Stimulated activated CD8-positive, alpha-beta memory T cell treated with anti-CD3 and anti-CD28 coated beads, Interleukin-15, amount 100 ng/mL, for 1 hour (primary cell): ENCODE data around the gene SSH2.

ENCODE experiments used
- DNase-seq: peaks from one replicate; pipeline ENCODE4 v3.0.0-alpha.2; 2020; ENCODE audit warnings: low read depth

Gene SSH2

DNA sequence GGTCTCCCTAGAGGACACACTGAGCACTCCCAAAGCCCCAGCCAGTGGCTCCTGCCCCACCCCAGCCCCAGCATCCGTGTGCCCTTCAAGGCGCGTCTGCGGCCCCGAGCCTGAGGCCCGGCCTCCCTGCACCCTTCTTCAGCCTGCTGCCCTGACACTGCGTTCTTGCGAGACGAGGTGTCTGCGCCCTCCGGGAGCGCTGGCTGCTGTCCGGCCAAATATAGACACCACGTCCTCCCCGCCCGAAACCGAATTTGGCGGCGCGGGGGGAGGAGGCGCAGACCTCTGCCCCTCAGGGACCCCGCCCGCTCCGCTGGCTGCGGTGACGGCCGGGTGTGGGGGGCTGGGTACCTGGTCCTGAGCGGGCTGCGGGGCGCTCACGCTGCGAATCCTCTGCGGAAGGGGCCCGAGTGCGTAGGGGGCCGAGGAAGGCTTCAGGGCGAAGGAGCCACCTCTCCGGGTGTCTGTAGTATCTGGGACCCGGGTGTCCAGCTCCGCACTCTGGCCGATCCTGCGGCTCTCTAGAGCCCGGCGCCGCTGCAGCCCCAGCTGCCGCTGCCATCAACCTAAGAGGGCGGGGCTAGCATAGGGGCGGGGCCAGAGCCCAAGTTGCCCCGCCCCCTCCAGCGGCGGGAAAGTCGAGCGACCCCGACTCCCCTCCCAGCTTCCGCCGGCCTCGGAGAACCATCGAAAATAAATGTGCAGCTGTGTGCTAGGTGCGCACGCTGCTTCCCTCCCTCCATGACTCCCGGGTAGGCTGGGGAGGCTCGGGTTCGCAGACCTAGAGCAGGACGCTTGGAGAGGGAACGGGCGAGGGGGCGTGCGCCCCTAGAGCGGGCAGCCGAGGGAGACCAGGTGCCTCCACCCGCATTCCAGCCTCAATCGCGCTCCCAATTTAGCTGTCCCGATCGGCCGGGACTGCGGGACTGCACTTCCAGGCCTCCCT, 307.4 kb downstream of the SSH2 start, which contains the start of gene CORO6:
CORO6 (minus strand) TSS at position 576 of the 946 bp plus-strand sequence. CDS start 1,491 bp downstream, outside the sequence.
- DNase-seq, result no peak

DNA sequence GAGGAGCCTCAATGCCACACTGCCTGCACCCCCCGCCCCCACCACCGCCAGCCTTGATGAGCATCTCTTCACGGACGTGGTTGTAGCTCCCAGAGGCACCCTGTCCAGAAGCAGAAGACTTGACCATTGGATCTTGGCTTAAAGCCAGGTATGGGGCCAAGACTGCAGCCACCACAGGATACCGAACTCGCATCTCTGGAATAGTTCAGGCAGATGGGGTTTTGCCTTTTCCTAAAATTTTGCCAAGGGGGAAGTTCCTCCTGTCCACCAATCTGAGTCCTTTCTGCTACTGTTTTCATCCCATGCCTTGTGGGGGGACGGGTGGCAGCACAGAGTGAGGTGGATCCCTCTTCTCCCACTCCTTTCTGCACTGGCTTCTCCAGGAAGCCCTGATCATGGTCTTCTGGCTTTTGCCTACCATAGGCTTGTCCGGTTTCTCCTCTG, 308.3 kb downstream of the SSH2 start:
- no peak for DNase-seq

GRCh38 chr17:29620779-29621500, 309.1 kb downstream of the SSH2 start:
- DNase-seq, result no peak

DNA sequence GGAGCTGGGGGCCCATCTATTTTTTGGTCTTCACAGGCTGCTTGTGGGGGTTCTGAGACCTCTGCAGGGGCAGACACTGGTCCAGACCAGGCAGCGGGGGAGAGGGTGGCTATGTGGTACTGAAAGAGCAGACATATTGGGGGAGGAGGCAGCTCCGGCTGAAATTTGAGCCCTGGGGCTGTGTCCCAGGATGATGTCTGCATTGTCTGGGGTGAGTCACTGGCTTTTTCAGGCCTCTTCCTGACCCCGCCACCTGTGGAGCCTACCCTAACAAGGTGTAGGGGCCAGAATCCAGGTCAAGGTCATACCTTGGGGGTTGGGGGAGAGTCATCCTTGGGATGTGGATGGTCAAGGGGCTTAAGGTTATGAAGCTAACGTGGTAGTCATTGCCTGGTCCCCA, 309.8 kb downstream of the SSH2 start:
- DNase-seq, result no peak

DNA sequence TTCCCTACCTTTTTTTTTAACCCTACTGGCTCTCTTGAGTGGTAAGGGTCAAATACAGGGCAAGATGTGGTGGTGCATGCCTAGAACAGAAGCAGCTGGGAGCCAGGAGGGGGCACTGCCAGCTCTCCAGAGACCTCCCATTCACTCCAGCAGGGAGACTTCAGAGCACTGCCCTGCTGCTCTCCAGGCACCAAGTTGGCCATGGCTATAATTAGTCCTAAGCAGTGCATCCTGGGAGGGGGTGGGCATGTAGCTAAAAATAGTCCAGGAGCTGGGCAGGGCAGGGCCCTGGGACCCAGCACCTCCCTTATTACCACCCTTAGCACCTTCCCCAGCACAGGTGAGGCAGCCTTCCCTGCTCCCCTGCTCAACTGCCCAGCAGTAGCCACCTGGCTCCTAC, 310.8 kb downstream of the SSH2 start:
- no peak for DNase-seq

DNA sequence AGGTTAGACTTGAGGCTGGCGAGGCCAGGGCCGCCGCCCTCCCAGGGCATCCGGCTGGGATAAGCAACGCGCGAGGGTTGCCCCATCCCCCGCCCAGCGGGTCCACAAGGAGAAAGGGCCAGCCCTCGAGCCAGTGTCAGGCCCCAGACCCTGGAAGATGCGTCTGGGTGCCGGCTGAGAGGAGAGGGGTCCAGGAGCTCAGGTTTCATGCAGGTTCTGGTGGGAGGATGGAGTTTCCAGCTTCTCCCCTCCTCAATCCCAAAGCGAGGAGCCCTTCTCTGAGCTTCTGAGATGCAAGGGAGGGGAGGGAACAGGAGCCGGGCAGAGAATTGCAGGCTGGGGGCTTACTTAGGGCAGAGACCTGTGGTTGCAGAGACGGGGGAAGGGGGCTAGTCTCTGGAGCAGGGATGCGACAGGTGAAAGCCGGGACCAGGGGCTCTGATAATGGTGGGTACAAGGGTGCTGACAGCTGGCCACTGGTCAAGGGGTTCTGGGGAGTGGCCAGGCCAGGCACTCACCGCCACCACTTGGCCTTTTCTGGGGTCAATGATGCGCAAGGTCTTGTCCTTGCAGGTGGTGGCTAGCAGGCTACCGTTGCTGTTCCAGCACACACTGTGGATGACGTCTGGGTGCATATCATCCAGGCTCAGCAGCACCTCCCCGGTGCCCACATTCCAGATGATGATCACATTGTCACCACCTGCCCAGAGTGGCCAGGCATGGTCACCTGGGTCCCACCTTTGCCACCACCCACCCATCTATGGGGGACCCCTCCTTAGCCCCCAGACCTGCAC, 311.6 kb downstream of the SSH2 start:
- no peak for DNase-seq

DNA sequence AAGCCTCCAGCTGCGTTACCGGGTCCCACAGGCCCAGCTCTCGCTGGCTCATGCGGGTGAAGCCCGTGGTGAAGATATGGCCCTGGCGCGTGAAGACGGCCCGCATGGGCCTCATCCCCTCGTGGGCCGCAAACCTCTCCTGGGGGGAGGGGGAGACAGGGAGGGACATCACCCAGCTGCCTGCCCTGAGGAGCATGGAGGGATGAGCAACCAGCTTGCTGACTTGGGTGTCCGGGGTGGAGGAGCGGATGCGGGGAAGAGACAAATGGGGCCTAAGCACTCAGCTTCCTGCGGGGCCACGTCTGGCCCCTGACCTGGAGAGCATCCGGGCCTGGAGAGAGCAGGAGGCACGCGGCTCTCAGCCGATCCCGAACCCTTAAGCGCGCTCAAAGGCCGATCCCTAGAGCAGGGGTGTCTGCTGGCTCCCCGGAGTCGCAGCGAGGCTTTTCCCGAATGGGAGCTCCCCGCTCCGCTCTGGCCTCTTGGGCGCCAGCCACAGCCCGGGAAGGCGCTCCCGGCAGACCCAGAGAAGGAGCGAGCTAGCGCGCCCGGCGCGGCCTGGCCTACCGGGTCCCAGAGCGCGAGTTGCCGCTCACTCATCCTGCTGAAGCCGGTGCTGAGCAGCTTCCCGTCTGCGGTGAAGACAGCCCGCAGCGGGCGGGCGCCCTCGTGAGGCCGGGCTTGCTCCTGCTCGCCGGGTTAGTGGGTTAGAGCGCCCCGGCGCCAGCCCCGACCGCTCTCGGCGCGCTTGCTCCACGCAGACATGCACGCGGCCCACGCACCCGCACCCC, 312.4 kb downstream of the SSH2 start:
- DNase-seq, result peak; percentile 76

GRCh38 chr17:29617125-29617480, 312.9 kb downstream of the SSH2 start:
- DNase-seq, result peak; percentile 75

DNA sequence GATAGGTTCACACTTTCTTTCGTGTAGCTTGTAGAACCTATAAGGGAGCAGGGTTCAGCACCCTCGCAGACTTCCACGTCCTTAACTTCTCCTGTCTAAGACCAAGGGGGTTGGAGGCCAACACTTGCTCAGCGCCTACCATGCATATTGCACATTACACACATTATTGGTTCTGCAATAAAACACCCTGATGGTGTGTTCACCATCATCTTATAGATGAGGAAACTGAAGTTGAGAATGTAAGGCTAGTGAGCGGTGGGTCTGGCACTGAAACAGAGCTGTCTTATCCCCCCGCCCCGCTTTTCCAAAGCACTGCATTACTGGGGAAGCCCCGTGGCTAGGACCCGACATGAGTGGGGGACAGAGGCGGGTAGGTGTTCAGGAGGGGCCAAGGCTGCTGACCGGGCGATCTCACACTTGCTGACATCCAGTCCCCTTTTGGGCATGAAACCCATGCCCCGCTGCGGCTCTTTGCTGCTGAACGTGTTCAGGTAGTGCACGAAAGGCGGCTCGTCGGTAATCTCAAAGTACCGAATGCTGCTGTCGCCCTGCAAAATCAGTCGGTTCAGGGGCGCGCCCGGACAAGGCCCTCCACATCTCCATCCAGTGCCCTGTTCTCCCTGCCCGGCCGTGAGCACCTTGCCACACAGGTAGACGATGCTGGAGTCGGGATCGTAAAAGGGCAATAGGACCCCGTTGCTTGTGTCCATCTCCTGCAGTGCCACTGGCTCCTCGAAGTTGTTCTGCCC, 313.6 kb downstream of the SSH2 start:
- no peak for DNase-seq

GRCh38 chr17:29615492-29616299, 314.3 kb downstream of the SSH2 start:
- DNase-seq, result peak; percentile 71

DNA sequence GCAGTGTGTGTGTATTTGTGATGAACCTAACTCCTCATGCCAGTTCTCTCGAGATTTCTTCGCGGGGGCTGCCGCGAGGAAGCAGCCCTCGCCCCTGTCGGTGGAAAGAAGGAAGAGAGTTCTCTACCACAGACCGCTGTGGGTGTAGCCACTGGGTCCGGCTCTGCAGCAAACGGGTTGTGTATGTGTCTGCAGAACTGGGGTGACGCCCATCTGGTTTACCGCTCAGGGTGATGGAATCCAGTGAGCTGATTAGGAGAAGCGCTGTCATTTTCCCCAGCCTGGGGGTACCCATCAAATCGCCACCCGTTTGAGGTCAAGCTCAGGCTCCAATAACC, 315.0 kb downstream of the SSH2 start:
- no peak for DNase-seq

DNA sequence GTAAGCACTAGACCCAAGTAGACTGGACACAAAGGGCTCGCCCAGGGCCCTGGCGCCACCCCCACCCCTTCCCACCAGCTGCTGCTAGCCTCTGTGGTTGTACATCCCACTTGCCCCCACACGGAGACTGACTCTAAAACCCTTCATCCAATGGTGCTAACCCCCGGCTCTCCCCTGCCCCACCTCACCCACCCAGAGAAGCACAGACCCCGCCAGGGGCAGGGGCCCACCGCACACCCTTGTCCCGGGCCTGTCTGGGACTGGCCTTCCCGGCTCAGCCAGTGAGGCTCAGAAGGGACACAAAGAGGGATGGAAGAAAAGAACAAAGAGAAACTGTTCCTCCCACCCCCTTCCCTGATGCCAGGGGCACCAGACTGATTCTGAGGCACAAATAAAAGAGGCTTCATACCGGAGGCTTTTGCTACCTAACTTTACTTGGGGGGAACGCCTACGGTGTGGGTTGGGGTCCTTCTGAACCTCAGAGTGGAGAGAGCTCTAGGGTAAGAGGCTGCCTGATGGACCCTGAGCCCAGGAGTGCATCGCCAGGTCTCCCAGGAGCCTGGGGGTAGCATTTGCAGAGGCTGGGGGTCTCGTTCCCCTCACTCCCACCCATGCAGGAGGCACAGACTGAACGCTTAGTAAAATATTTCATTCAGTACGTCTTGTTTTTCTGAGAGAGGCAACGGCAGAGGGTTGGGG, 315.5 kb downstream of the SSH2 start:
- DNase-seq, result no peak

DNA sequence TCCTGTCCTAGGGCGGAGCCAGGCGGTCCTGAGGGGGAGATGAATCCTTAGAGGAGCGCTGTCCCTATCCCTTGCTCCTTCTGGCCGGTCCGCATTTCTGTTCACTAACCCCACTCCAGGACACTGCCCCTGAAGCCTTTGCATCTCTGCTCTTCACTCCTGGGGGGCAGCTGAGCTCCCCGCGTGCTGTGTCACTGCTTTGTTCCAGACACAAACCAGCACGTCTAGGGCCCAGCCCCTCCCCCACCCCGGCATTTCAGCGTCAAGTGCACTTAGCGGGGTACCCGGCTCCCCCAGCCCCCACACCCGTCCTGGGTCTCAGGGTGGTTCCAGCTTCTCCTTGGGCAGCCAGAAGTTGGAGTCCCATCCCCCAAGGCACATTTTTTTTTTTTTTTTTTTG, 316.2 kb downstream of the SSH2 start:
- no peak for DNase-seq

- DNase-seq, result peak; percentile 81
Observed at GRCh38 chr17:29613352-29613837, 316.6 kb downstream of the SSH2 start.

DNA sequence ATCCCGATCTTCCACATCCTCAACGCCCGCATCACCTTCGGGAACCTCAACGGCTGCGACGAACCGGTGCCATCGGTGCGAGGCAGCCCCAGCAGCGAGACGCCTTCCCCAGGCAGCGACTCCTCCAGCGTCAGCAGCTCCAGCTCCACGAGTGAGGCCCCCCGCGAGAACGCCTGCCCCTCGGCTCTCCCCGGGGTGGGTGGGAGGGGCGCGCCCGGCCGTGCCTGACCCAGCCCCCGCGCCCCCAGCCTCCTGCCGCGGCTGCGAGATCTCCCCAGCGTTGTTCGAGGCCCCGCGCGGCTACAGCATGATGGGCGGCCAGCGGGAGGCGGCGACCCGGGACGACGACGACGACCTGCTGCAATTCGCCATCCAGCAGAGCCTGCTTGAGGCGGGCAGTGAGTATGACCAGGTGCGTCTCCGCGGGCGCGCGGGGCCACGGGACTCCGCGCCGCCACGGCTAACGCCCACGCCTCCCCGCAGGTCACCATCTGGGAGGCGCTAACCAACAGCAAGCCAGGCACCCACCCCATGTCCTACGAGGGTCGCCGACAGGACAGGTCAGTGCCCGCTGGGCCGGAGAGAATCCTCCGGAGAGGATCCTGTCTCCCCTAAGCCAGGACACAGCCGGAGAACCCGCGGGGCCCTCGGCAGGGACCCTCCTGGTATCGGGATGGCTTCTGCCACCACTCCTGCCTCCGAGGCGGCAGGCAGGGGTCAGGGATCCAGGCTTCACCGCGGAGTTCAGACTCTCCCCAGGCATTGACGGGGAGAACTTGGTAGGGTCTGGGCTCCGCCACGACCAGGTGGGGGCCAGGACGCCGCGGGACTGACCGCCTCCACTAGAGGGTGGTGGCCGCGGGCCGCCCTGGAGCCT, 317.4 kb downstream of the SSH2 start:
- no peak for DNase-seq

DNA sequence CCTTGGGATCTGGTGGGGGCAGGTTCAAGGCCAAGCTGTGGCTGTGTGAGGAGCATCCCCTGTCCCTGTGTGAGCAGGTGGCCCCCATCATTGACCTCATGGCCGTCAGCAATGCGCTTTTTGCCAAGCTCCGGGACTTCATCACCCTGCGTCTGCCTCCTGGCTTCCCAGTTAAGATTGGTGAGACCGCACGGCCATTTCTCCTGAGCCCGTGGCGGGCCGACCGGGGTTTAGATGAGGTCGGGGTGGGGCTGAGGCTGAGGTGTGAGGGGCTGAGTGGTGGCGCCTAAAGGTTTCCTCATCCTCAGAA, 318.0 kb downstream of the SSH2 start:
- no peak for DNase-seq

DNA sequence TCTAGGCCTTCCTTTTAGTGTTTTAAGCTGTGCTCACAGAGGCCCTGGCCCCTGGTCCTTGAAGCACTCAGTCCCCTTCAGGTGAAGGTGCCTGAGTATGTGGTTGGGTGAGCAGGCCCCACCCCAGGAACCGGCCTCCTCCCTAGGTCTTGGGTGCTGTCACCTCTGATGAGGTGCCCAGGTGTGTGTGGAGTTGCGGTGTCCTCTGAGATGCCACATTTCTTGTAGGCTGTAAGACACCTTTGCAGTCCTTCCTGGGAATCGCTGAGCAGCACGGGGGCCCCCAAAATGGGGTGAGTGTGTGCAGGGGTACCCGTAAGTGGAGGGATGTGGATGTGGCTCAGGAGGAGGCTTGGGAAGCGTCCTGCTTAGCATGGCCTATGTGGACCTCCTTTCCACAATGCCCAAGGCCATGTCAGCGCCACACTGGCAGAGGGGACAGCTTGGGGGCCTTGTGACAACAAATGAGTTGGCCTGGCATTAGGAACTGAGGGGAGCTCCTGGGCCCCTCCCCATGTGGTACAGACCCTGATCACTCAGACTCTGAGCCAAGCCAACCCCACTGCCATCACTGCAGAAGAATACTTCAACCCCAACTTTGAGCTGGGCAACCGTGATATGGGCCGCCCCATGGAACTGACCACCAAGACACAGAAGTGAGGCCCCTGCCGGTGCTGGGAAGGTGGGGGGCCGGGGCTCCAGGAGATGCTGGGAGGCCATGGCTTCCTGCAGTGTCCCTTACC, 318.5 kb downstream of the SSH2 start:
- DNase-seq, result no peak

DNA sequence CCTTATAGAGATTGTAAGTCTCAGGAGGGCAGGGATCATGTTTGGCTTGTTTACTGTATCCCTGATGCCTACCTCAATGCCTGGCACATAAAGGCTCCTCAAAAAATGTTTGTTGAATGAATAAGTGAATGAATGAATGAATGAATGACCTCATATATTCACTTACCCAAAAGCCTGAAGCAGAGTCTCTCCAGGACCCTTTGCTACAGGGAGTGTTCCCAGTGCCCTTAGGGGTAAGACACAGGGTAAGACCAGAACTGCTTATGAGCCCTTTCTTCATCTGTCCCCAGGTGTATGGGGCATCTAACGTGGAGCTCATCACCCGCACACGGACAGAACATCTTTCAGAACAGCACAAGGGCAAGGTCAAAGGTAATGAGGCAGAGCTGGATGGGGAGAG, 319.6 kb downstream of the SSH2 start:
- DNase-seq, result no peak
